Ramos (cell line): ENCODE results near the gene IFNG.

ENCODE experiments used
- in situ Hi-C: fragments of 300-500 bp; cut with MboI; formaldehyde crosslinking; loops from one replicate; pipeline ENCODE4 v1.14.3; 2022; ENCODE audit warnings: low sequenced_read_pairs; ENCODE audit not compliant: unreplicated experiment

The IFNG gene

GRCh38 chr12:68169213-68169889 is 9.8 kb upstream of the IFNG start:
- in situ Hi-C loops: no loop called here

- in situ Hi-C loops: no loop called here
These were observed 6.8 kb upstream of the IFNG start for GRCh38 chr12:68166317-68166831.

GRCh38 chr12:68163560-68164081 is 4.1 kb upstream of the IFNG start:
- in situ Hi-C loops: no loop called here

- in situ Hi-C loops: no loop called here
These were observed 2.8 kb upstream of the IFNG start for GRCh38 chr12:68162374-68162773.

- in situ Hi-C loops: no loop called here
These were observed 1.1 kb downstream of the IFNG start for GRCh38 chr12:68158432-68158831.

GRCh38 chr12:68157380-68157779 is 2.2 kb downstream of the IFNG start:
- in situ Hi-C loops: no loop called here

GRCh38 chr12:68156636-68157035 is 2.9 kb downstream of the IFNG start:
- in situ Hi-C loops: no loop called here

- in situ Hi-C loops: no loop called here
These were observed 4.8 kb downstream of the IFNG start for GRCh38 chr12:68154779-68155178.

- in situ Hi-C loops: no loop called here
These were observed 11.1 kb downstream of the IFNG start for GRCh38 chr12:68148261-68148951.

- in situ Hi-C loops: no loop called here
These were observed 19.0 kb downstream of the IFNG start for GRCh38 chr12:68140556-68140955.

GRCh38 chr12:68139941-68140340 is 19.6 kb downstream of the IFNG start:
- in situ Hi-C loops: no loop called here

GRCh38 chr12:68139001-68139400 is 20.5 kb downstream of the IFNG start:
- in situ Hi-C loops: no loop called here

- in situ Hi-C loops: no loop called here
These were observed 21.1 kb downstream of the IFNG start for GRCh38 chr12:68138480-68138879.

- in situ Hi-C loops: no loop called here
These were observed 22.2 kb downstream of the IFNG start for GRCh38 chr12:68137335-68137830.

- in situ Hi-C loops: no loop called here
These were observed 24.0 kb downstream of the IFNG start for GRCh38 chr12:68135520-68135919.

GRCh38 chr12:68131867-68132414 is 27.6 kb downstream of the IFNG start:
- in situ Hi-C loops: no loop called here

GRCh38 chr12:68129979-68130378 is 29.6 kb downstream of the IFNG start:
- in situ Hi-C loops: no loop called here

- in situ Hi-C loops: no loop called here
These were observed 37.2 kb downstream of the IFNG start for GRCh38 chr12:68122236-68122920.

GRCh38 chr12:68121143-68121542 is 38.4 kb downstream of the IFNG start:
- in situ Hi-C loops: no loop called here

GRCh38 chr12:68119724-68120211 is 39.8 kb downstream of the IFNG start:
- in situ Hi-C loops: no loop called here
